K562 (cell line): ENCODE data around the gene PCP4L1. TPM values are rescaled to one million over a fixed set of nuclear protein-coding genes. Genes with fewer than 3 reads are reported as not detected.

ENCODE experiments used
- CXXC5 ChIP-seq: fragments of 250-450 bp; sonication (Bioruptor Pico); IDR thresholded peaks from 2 replicates; pipeline ENCODE4 v1.8.0; 2022; ENCODE audit warnings: inconsistent platforms, mild to moderate bottlenecking, moderate library complexity
- HSF4 ChIP-seq: fragments of 250-450 bp; sonication (Bioruptor Pico); IDR thresholded peaks from 2 replicates; pipeline ENCODE4 v2.1.2; 2022; ENCODE audit warnings: mild to moderate bottlenecking, moderate library complexity, borderline replicate concordance
- JUN ChIP-seq, 2 experiments: sonication (generic) in 1 of 2; formaldehyde crosslinking in 1 of 2; IDR thresholded peaks; 2 replicates each; pipeline versions ENCODE4 v1.6.1 to v1.8.0; 2012 to 2022; ENCODE audit warnings: borderline replicate concordance in 2 of 2, mild to moderate bottlenecking in 2 of 2, improper control_type of control experiment in 1 of 2, low read depth in 1 of 2, low read length in 1 of 2, missing genetic modification reagents in 1 of 2
- KDM4B ChIP-seq, 2 experiments: fragments of 450-650 bp in 1 of 2; sonication (generic) in 1 of 2; IDR thresholded peaks; 2 replicates each; pipeline ENCODE4 v1.6.1; 2016 to 2017; ENCODE audit warnings: borderline replicate concordance in 2 of 2, antibody characterized with exemption in 1 of 2, low read depth in 1 of 2, mild to moderate bottlenecking in 1 of 2
- MCM2 ChIP-seq: fragments of 450-650 bp; IDR thresholded peaks from 2 replicates; pipeline ENCODE4 v1.6.1; 2017; ENCODE audit warnings: low read depth, mild to moderate bottlenecking
- MYNN ChIP-seq, 2 experiments: sonication (generic); formaldehyde crosslinking in 1 of 2; IDR thresholded peaks; 2 replicates each; pipeline versions ENCODE4 v1.5.0 to v1.6.1; 2016 to 2020; ENCODE audit warnings: antibody characterized with exemption in 1 of 2, missing genetic modification reagents in 1 of 2
- NR2F6 ChIP-seq: fragments of 450-650 bp; formaldehyde crosslinking; IDR thresholded peaks from 2 replicates; pipeline ENCODE4 v1.4.0; 2020; ENCODE audit warnings: mild to moderate bottlenecking
- RBBP5 ChIP-seq: fragments of 200-600 bp; sonication (generic); IDR thresholded peaks from 2 replicates; pipeline ENCODE4 v1.6.1; 2012; ENCODE audit warnings: borderline replicate concordance, mild to moderate bottlenecking, low read length, control low read depth, inconsistent platforms; ENCODE audit not compliant: insufficient read depth, poor library complexity, severe bottlenecking
- STAT5A ChIP-seq: IDR thresholded peaks from 2 replicates; pipeline ENCODE4 v1.6.1; 2012; ENCODE audit warnings: low read length, inconsistent platforms, borderline replicate concordance
- STAT5B ChIP-seq: fragments of 250-450 bp; sonication (Bioruptor Pico); IDR thresholded peaks from 2 replicates; pipeline ENCODE4 v1.8.0; 2021; ENCODE audit warnings: mild to moderate bottlenecking, inconsistent platforms
- THRAP3 ChIP-seq: fragments of 450-650 bp; IDR thresholded peaks from 2 replicates; pipeline ENCODE4 v1.6.1; 2016; ENCODE audit warnings: mild to moderate bottlenecking, inconsistent platforms, borderline replicate concordance
- XRCC3 ChIP-seq: fragments of 450-650 bp; IDR thresholded peaks from 2 replicates; pipeline ENCODE4 v1.6.1; 2017; ENCODE audit warnings: mild to moderate bottlenecking, moderate library complexity
- ZBTB8A ChIP-seq: fragments of 450-650 bp; IDR thresholded peaks from 2 replicates; pipeline ENCODE4 v1.6.1; 2018; ENCODE audit warnings: mild to moderate bottlenecking, moderate library complexity; ENCODE audit not compliant: partially characterized antibody
- ZNF316 ChIP-seq: fragments of 450-650 bp; IDR thresholded peaks from 2 replicates; pipeline ENCODE4 v1.6.1; 2016
- ZNF436 ChIP-seq: fragments of 250-450, 450-650 bp; sonication (Bioruptor Pico); formaldehyde crosslinking; IDR thresholded peaks from 2 replicates; pipeline ENCODE4 v1.7.0; 2020; ENCODE audit warnings: mild to moderate bottlenecking
- ZNF583 ChIP-seq: fragments of 250-450 bp; sonication (Bioruptor Pico); IDR thresholded peaks from 2 replicates; pipeline ENCODE4 v1.4.0; 2020
- ZNF77 ChIP-seq: fragments of 250-450 bp; sonication (Bioruptor Pico); IDR thresholded peaks from 2 replicates; pipeline ENCODE4 v1.5.0; 2020
- polyA plus RNA-seq, 8 experiments: library from polyadenylated mRNA; depleted of rRNA in 4 of 8; stranded (reverse) in 5 of 8; unstranded in 3 of 8; fragments of >200 nt; fragmentation: Nextera tagmentation in 2 of 8; fragmentation: Illumina TruSeq in 1 of 8; extraction: Ambion mirVana in 2 of 8; extraction: Trizol in 1 of 8; gene quantifications; 2 replicates each; pipeline versions ENCODE4 v1.2.1 to v1.2.3, GENCODE V29; 2011 to 2014; ENCODE audit warnings: inconsistent platforms in 1 of 8, missing spikeins in 1 of 8
- total RNA-seq, 7 experiments: library from RNA; depleted of rRNA in 6 of 7; stranded (reverse); fragments of >200 nt in 6 of 7; fragmentation: Illumina TruSeq in 2 of 7; extraction: Trizol in 2 of 7; gene quantifications; 2 replicates each; pipeline versions ENCODE4 v1.2.1 to v1.2.3, GENCODE V29; 2011 to 2021; ENCODE audit warnings: low replicate concordance in 1 of 7
- TF ChIP-seq, protein P1 (sequence below): fragments of 450-650 bp; formaldehyde crosslinking; IDR thresholded peaks from 2 replicates; pipeline ENCODE4 v1.4.0; 2022; ENCODE audit warnings: missing genetic modification characterization
- TF ChIP-seq, protein P2 (sequence below): sonication (generic); formaldehyde crosslinking; IDR thresholded peaks from 2 replicates; pipeline ENCODE4 v1.8.0; 2022; ENCODE audit warnings: mild to moderate bottlenecking, missing genetic modification reagents, borderline replicate concordance
- TF ChIP-seq, protein P3 (sequence below): IDR thresholded peaks from 2 replicates; pipeline ENCODE4 v1.6.1; 2012; ENCODE audit warnings: low read depth, low read length, improper control_type of control experiment, borderline replicate concordance
- TF ChIP-seq, protein P4 (sequence below): fragments of 450-650 bp; IDR thresholded peaks from one replicate; pipeline ENCODE4 v1.6.1; 2018; ENCODE audit warnings: mild to moderate bottlenecking, moderate library complexity; ENCODE audit not compliant: partially characterized antibody

Gene PCP4L1
- total and polyA plus RNA-seq, 9 of the 15 experiments (the other 6 are each of a cell fraction or from before 2014, with no cell fraction given) = not detected

DNA sequence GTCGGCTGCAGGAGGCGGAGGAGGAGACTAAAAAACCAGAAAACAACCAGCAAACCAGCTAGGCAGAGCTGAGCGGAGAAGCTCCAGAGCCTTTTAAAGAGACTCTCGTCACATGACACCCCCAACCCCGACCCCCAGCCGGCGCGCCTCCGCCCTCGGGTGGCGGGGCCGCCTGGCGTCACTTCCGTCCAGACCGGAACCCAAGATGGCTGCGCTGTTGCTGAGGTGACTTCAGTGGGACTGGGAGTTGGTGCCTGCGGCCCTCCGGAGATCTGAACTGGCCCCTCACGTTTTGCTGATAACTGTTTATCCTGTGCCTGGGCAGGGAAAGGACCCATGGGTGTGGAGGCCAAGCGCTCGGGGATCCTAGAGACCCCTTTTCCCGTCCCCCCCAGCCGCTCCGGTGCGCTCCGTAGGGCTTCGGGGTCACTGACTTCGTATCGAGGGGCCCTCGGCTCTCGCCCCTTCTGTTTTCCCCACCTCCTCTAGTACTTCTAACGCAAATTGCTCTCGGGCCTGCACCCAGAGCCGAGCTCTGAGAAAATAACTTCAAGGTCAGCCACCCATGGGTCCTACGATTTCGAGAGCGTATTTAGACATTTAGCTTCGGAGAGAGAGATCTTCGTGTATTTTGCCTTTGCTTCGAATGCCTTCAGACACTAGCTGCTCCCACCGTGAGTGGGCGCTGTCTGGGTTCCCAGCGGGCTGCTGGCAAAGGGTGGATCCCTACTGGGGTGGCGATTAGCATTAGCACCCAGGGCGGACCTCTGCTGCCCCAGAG lies 55.8 kb downstream of the PCP4L1 start, which contains the start of gene SDHC (continued):
- TF ChIP-seq, protein P1, sequence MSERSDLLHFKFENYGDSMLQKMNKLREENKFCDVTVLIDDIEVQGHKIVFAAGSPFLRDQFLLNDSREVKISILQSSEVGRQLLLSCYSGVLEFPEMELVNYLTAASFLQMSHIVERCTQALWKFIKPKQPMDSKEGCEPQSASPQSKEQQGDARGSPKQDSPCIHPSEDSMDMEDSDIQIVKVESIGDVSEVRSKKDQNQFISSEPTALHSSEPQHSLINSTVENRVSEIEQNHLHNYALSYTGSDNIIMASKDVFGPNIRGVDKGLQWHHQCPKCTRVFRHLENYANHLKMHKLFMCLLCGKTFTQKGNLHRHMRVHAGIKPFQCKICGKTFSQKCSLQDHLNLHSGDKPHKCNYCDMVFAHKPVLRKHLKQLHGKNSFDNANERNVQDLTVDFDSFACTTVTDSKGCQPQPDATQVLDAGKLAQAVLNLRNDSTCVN (CRISPR knock-in tag) = no peak
- TF ChIP-seq RBBP5 = peak; percentile 94
- TF ChIP-seq ZBTB8A = no peak
- TF ChIP-seq, protein P2, sequence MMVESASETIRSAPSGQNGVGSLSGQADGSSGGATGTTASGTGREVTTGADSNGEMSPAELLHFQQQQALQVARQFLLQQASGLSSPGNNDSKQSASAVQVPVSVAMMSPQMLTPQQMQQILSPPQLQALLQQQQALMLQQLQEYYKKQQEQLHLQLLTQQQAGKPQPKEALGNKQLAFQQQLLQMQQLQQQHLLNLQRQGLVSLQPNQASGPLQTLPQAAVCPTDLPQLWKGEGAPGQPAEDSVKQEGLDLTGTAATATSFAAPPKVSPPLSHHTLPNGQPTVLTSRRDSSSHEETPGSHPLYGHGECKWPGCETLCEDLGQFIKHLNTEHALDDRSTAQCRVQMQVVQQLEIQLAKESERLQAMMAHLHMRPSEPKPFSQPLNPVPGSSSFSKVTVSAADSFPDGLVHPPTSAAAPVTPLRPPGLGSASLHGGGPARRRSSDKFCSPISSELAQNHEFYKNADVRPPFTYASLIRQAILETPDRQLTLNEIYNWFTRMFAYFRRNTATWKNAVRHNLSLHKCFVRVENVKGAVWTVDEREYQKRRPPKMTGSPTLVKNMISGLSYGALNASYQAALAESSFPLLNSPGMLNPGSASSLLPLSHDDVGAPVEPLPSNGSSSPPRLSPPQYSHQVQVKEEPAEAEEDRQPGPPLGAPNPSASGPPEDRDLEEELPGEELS (CRISPR knock-in tag) = no peak
- no peak for TF ChIP-seq STAT5A
- TF ChIP-seq ZNF583 = 0 out of 2 replicates have a peak, but pooled peaks have one; percentile 44
- TF ChIP-seq HSF4 (CRISPR knock-in tag) = no peak
- no peak for TF ChIP-seq JUN (IDR thresholded peaks at IDR 0.05; ENCODE audit: borderline replicate concordance, low read depth, low read length)
- peak; percentile 56; the same call in 1 of the 2 replicates for TF ChIP-seq JUN (CRISPR knock-in tag; IDR thresholded peaks at IDR 0.05; ENCODE audit: borderline replicate concordance)
- no peak for TF ChIP-seq MCM2
- TF ChIP-seq, protein P3, sequence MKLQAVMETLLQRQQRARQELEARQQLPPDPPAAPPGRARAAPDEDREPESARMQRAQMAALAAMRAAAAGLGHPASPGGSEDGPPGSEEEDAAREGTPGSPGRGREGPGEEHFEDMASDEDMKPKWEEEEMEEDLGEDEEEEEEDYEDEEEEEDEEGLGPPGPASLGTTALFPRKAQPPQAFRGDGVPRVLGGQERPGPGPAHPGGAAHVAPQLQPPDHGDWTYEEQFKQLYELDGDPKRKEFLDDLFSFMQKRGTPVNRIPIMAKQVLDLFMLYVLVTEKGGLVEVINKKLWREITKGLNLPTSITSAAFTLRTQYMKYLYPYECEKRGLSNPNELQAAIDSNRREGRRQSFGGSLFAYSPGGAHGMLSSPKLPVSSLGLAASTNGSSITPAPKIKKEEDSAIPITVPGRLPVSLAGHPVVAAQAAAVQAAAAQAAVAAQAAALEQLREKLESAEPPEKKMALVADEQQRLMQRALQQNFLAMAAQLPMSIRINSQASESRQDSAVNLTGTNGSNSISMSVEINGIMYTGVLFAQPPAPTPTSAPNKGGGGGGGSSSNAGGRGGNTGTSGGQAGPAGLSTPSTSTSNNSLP = no peak
- no peak; the same call in 1 of the 2 replicates for TF ChIP-seq MYNN (IDR thresholded peaks at IDR 0.05)
- TF ChIP-seq MYNN (CRISPR knock-in tag; IDR thresholded peaks at IDR 0.05) = no peak
- TF ChIP-seq ZNF77 (CRISPR knock-in tag) = no peak
- peak in 1 of 2 experiments; percentile 84; a peak in 1 of 4 replicates for TF ChIP-seq KDM4B (IDR thresholded peaks at IDR 0.05; ENCODE audit: borderline replicate concordance in 2 of 2, low read depth in 1 of 2)
- no peak for TF ChIP-seq ZNF436 (CRISPR knock-in tag)
- TF ChIP-seq NR2F6 = no peak
- TF ChIP-seq CXXC5 (CRISPR knock-in tag) = peak; percentile 70
- TF ChIP-seq, protein P4, sequence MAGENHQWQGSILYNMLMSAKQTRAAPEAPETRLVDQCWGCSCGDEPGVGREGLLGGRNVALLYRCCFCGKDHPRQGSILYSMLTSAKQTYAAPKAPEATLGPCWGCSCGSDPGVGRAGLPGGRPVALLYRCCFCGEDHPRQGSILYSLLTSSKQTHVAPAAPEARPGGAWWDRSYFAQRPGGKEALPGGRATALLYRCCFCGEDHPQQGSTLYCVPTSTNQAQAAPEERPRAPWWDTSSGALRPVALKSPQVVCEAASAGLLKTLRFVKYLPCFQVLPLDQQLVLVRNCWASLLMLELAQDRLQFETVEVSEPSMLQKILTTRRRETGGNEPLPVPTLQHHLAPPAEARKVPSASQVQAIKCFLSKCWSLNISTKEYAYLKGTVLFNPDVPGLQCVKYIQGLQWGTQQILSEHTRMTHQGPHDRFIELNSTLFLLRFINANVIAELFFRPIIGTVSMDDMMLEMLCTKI = no peak
- peak; percentile 22; the same call in 1 of the 2 replicates for TF ChIP-seq THRAP3
- TF ChIP-seq STAT5B (CRISPR knock-in tag) = no peak
- no peak for TF ChIP-seq ZNF316
- no peak for TF ChIP-seq XRCC3
